Common myeloid progenitor, CD34-positive (primary cell): ENCODE results near the gene ARIH1.

Source experiments
- CTCF ChIA-PET: fragments of 350-600 bp; sonication (Branson Sonifier 250); formaldehyde crosslinking; loops from one replicate; lab custom pipeline; 2021; ENCODE audit warnings: antibody characterized with exemption; lab: Charles Lee
- POLR2A ChIA-PET: fragments of 350-600 bp; sonication (Branson Sonifier 250); formaldehyde crosslinking; loops from one replicate; lab custom pipeline; 2021; ENCODE audit warnings: antibody characterized with exemption; lab: Charles Lee
- DNase-seq, 3 donors: peaks; one replicate each; pipeline versions ENCODE4 v3.0.0 to v3.0.0-alpha.2; 2013
- H3K27ac ChIP-seq, 2 experiments: 1 replicate in 1 of 2; 2 replicates in 1 of 2; pipeline ENCODE4 v1.7.0; 2013; ENCODE audit warnings: inconsistent platforms in 2 of 2, low read length in 2 of 2, mild to moderate bottlenecking in 2 of 2, low read depth in 1 of 2, moderate library complexity in 1 of 2; ENCODE audit not compliant: severe bottlenecking in 2 of 2, insufficient read depth in 1 of 2, poor library complexity in 1 of 2
- H3K27me3 ChIP-seq, 5 experiments: replicated peaks in 2 of 5; 1 replicate in 3 of 5; 2 replicates in 2 of 5; pipeline versions ENCODE4 v1.6.1 to v1.7.0; 2013; ENCODE audit warnings: low read length in 4 of 5, mild to moderate bottlenecking in 2 of 5, moderate library complexity in 2 of 5, inconsistent platforms in 1 of 5; ENCODE audit not compliant: insufficient read depth in 5 of 5, control insufficient read depth in 4 of 5
- H3K36me3 ChIP-seq, 4 experiments: 1 replicate in 2 of 4; 2 replicates in 2 of 4; pipeline versions ENCODE4 v1.6.1 to v1.7.0; 2013; ENCODE audit warnings: low read length in 3 of 4, control low read depth in 1 of 4, mild to moderate bottlenecking in 1 of 4; ENCODE audit not compliant: control insufficient read depth in 4 of 4, insufficient read depth in 4 of 4
- H3K4me1 ChIP-seq, 4 experiments: 1 replicate in 3 of 4; 2 replicates in 1 of 4; pipeline versions ENCODE4 v1.6.1 to v1.7.1; 2013; ENCODE audit warnings: low read length in 3 of 4, mild to moderate bottlenecking in 3 of 4, control low read depth in 1 of 4, inconsistent platforms in 1 of 4, moderate library complexity in 1 of 4; ENCODE audit not compliant: control insufficient read depth in 4 of 4, insufficient read depth in 4 of 4; ENCODE audit errors: control extremely low read depth in 1 of 4
- H3K4me3 ChIP-seq, 7 experiments: 1 replicate in 4 of 7; 2 replicates in 3 of 7; pipeline versions ENCODE4 v1.5.1 to v1.7.0; 2013; ENCODE audit warnings: mild to moderate bottlenecking in 7 of 7, low read length in 6 of 7, moderate library complexity in 6 of 7, inconsistent platforms in 2 of 7, low read depth in 2 of 7, control low read depth in 1 of 7; ENCODE audit not compliant: insufficient read depth in 4 of 7, control insufficient read depth in 1 of 7; ENCODE audit errors: extremely low read depth in 1 of 7
- H3K9me3 ChIP-seq, 5 experiments: 1 replicate in 4 of 5; 2 replicates in 1 of 5; pipeline versions ENCODE4 v1.6.1 to v1.7.1; 2013; ENCODE audit warnings: low read length in 4 of 5, mild to moderate bottlenecking in 2 of 5, inconsistent platforms in 1 of 5, low read depth in 1 of 5, moderate library complexity in 1 of 5; ENCODE audit not compliant: control insufficient read depth in 4 of 5, insufficient read depth in 2 of 5; ENCODE audit errors: control extremely low read depth in 1 of 5
- WGBS: methylation state at CpG from one replicate; pipeline ENCODE4 v1.1.5; 2013; ENCODE audit not compliant: insufficient coverage; 5-methylcytosine and 5-hydroxymethylcytosine counted together

The ARIH1 gene

GRCh38 chr15:72483279-72483678 lies 9.1 kb downstream of the ARIH1 start:
- H3K4me1 ChIP-seq = peaks cover 0 to 4% (median 3%) of the 10 kb centered on the region in 4 experiments

GRCh38 chr15:72486144-72486543 lies 12.0 kb downstream of the ARIH1 start:
- WGBS = 100% methylated on average over 2 of the region's 3 CpGs
- Histone ChIP-seq H3K9me3 (peaks cover 0 to 1% (median 0%) of the 10 kb centered on the region in 5 experiments), H3K27ac (no peak overlapping the region), H3K36me3 (peaks cover 2 to 27% (median 3%) of the 10 kb centered on the region in 4 experiments), H3K4me1 (peaks cover 0 to 10% (median 2%) of the 10 kb centered on the region in 4 experiments), H3K4me3 (no peak overlapping the region), H3K27me3 (no peaks in the 10 kb centered on the region)
- no peak for DNase-seq
- ChIA-PET POLR2A (no interaction called here), CTCF (no interaction called here)

More at GRCh38 chr15:72483279-72483678, 9.1 kb downstream of the ARIH1 start:
- CTCF ChIA-PET = interaction anchor here (1.0 to 1.2 kb wide), 2 partner anchors 10 to 14 kb away, joined by 3 to 4 read pairs; no protein-coding TSS in a partner anchor
- no peak for DNase-seq
- Histone ChIP-seq H3K27me3 (no peaks in the 10 kb centered on the region), H3K36me3 (peaks cover 4 to 28% (median 10%) of the 10 kb centered on the region in 4 experiments), H3K27ac (no peak overlapping the region), H3K4me3 (no peak overlapping the region), H3K9me3 (peaks cover 0 to 1% (median 0%) of the 10 kb centered on the region in 5 experiments)
- POLR2A ChIA-PET = interaction anchor here (0.6 to 1.9 kb wide), 2 partner anchors 10 to 116 kb away, joined by 3 to 5 read pairs; partner anchors contain the start of gene ARIH1
- WGBS = 100% methylated on average over 2 of the region's 6 CpGs

- ChIA-PET CTCF (interaction anchor here (0.9 kb wide), 1 partner anchor 14 kb away, joined by 3 read pairs; no protein-coding TSS in a partner anchor), POLR2A (no interaction called here)
These were observed 13.1 kb downstream of the ARIH1 start for GRCh38 chr15:72487070-72487797.

GRCh38 chr15:72488558-72488957 lies 14.4 kb downstream of the ARIH1 start:
- DNase-seq = no peak
- no peak overlapping the region for H3K27ac ChIP-seq
- no peaks in the 10 kb centered on the region for H3K27me3 ChIP-seq
- H3K4me3 ChIP-seq = no peak overlapping the region
- whole genome bisulfite sequencing = 100% methylated on average over 2 of the region's 2 CpGs
- H3K36me3 ChIP-seq = peaks cover 0 to 21% (median 3%) of the 10 kb centered on the region in 4 experiments
- H3K4me1 ChIP-seq = peaks cover 0 to 6% (median 0%) of the 10 kb centered on the region in 4 experiments
- POLR2A ChIA-PET = interaction anchor here (0.7 kb wide), 1 partner anchor 14 kb away, joined by 3 read pairs; no protein-coding TSS in a partner anchor
- CTCF ChIA-PET = interaction anchor here (0.6 to 0.9 kb wide), 2 partner anchors 15 to 21 kb away, joined by 3 read pairs; no protein-coding TSS in a partner anchor
- peaks cover 0 to 1% (median 0%) of the 10 kb centered on the region in 5 experiments for H3K9me3 ChIP-seq

More at GRCh38 chr15:72487070-72487797, 13.1 kb downstream of the ARIH1 start:
- H3K36me3 ChIP-seq = peaks cover 2 to 28% (median 3%) of the 10 kb centered on the region in 4 experiments
- H3K27me3 ChIP-seq = no peaks in the 10 kb centered on the region
- no peak overlapping the region for H3K4me3 ChIP-seq
- peaks cover 0 to 1% (median 0%) of the 10 kb centered on the region in 5 experiments for H3K9me3 ChIP-seq
- no CpG with 5 or more reads among the region's 1 CpG for WGBS
- peaks cover 0 to 10% (median 2%) of the 10 kb centered on the region in 4 experiments for H3K4me1 ChIP-seq
- DNase-seq = no peak
- no peak overlapping the region for H3K27ac ChIP-seq

GRCh38 chr15:72489943-72490554 lies 15.9 kb downstream of the ARIH1 start:
- WGBS = 98% methylated on average over 7 of the region's 7 CpGs
- DNase-seq = no peak
- Histone ChIP-seq H3K4me1 (peaks cover 0 to 6% (median 0%) of the 10 kb centered on the region in 4 experiments), H3K36me3 (peaks cover 0 to 20% (median 1%) of the 10 kb centered on the region in 4 experiments), H3K4me3 (no peak overlapping the region), H3K27me3 (no peaks in the 10 kb centered on the region), H3K27ac (no peak overlapping the region), H3K9me3 (peaks cover 0 to under 1% (median 0%) of the 10 kb centered on the region in 5 experiments)
- ChIA-PET POLR2A (interaction anchor here (1.0 kb wide), 1 partner anchor 10 kb away, joined by 6 read pairs; no protein-coding TSS in a partner anchor), CTCF (interaction anchor here (1.2 kb wide), 1 partner anchor 9 kb away, joined by 4 read pairs; no protein-coding TSS in a partner anchor)

- no peak for DNase-seq
- ChIA-PET POLR2A (no interaction called here), CTCF (interaction anchor here (0.6 to 0.9 kb wide), 2 partner anchors 15 to 230 kb away, joined by 3 to 4 read pairs; no protein-coding TSS in a partner anchor)
- Histone ChIP-seq H3K27me3 (no peaks in the 10 kb centered on the region), H3K36me3 (peaks cover 0 to 19% (median 0%) of the 10 kb centered on the region in 4 experiments), H3K27ac (no peak overlapping the region), H3K4me1 (peaks cover 0 to 6% (median 0%) of the 10 kb centered on the region in 4 experiments), H3K9me3 (no peaks in the 10 kb centered on the region), H3K4me3 (no peak overlapping the region)
- WGBS = no CpG with 5 or more reads among the region's 2 CpGs
These were observed 17.6 kb downstream of the ARIH1 start for GRCh38 chr15:72491768-72492167.
